Daoy (cell line): Measurements from ENCODE around the gene PLA2G2C. TPM values are rescaled to one million over a fixed set of nuclear protein-coding genes. Genes with fewer than 3 reads are reported as not detected.
A peak's percentile ranks its signal among the peaks of the same experiment; 100 is the strongest.

Experiments used
- DNase-seq: peaks from one replicate; pipeline ENCODE4 v3.0.0-alpha.2; 2015; ENCODE audit warnings: low read depth
- total RNA-seq: library from RNA; depleted of rRNA; stranded (reverse); fragments of >200 nt; shearing (Covaris generic); gene quantifications from 2 replicates; pipeline ENCODE4 v1.2.3, GENCODE V29; 2014

PLA2G2C gene
- total RNA-seq, 1 experiment from 2014 or later, result not detected

- DNase-seq, result no peak
Observed at GRCh38 chr1:20153000-20153418, 33.3 kb downstream of the PLA2G2C start.

DNA sequence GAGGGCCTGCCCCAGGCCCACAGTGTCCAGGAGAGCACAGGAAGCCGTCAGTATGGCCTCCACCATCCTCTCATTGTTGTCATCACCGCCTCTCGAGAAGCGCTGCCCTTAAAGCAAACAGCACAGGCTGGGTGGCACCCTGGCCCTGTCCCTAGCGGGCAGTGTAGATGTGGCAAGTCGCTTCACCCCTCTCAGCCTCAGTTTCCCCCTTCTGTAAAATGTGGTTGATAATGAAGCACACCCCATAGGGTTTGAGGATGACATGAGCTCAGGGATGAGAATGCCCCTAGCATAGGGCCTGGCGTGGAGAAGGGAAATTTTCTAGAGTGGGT lies 33.8 kb downstream of the PLA2G2C start:
- no peak for DNase-seq

DNA sequence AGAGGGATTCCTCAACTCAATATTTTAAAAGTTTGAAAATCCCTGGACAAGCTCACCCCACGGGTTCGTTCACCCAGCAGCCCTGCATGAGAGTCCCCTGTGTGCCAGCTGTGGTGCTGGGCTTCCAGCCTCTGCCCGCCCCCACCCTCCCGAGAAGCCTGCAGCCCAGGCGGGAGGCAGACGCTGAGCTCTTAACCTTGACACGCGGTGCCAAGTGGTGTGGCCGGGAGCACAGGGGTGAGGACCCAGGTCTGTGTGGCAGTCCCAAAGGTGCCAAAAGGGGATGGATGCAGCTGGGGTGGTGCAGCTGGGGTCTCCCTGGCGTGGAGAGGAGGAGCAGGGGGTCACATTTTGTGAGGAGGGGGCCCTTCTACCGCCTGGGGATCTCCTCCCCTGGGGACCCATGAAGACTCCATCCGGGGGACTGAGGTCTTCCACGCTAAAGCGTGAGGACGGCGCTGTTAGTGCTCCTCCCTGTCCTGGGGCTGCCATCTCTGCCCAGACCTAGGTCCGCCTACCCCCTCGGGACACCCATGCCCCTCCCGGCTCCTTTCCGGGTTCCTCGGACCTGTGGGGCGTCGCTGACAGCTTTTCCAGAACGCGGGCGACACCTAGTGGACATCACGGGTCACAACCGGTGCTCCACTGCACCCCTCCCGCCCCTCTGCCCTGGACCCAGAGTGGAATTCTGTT lies 34.3 kb downstream of the PLA2G2C start:
- DNase-seq, result peak; percentile 86

DNA sequence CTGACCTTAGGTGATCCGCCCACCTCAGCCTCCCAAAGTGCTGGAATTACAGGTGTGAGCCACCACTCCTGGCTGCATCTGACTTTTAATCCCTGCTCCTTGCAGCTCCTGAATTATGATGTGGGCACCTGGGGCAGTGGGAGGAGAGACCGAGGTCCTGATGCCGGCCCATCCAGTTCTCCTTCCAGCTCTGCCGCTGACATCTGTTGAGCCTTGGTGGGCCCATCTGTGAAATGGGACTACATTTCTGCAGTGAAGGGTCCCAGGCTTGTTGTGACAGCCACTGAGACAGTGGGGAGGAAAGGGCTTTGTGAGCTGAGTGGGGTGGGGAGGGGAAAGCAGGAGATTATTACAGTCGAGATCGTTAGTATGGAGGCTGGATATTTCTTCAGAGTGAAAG lies 35.3 kb downstream of the PLA2G2C start:
- DNase-seq, result no peak

GRCh38 chr1:20150326-20150705 lies 36.0 kb downstream of the PLA2G2C start:
- DNase-seq, result no peak

DNA sequence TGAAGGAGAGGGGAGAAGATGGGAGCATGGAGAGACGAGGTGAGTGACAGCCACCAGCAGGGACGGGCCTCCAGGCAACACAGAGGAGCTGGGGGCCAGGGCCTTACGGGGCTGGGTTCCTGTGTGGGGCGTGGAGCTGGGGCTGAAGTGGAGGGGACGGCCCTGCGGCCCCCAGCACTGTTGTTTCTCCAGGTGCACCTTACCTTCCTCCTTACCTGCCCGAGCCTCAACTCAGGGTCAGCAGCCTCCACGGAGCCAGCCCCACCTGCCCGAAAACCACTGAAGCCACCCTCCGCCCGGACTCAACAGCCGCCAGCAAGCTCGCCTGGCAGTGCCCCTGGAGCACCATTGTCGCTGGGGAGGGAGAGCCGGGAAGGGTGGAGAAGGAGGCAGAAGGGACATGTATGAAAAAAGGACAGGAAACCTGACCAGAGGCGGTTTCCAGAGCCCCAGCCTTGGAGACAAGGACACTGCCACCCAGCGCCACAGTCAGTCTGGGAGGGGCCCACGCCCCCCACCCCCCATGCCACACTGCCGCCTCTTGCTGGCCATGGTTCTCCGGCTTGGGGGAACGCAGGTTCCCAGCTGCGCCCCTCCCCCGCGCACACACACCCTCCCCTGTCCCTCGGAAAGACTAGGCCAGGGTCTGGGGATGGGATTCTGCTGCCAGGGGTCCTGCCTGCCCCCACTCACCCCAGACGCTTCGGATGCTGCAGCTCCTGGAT lies 36.6 kb downstream of the PLA2G2C start:
- DNase-seq, result no peak

- DNase-seq, result no peak
Observed at GRCh38 chr1:20148571-20149500, 37.5 kb downstream of the PLA2G2C start.

DNA sequence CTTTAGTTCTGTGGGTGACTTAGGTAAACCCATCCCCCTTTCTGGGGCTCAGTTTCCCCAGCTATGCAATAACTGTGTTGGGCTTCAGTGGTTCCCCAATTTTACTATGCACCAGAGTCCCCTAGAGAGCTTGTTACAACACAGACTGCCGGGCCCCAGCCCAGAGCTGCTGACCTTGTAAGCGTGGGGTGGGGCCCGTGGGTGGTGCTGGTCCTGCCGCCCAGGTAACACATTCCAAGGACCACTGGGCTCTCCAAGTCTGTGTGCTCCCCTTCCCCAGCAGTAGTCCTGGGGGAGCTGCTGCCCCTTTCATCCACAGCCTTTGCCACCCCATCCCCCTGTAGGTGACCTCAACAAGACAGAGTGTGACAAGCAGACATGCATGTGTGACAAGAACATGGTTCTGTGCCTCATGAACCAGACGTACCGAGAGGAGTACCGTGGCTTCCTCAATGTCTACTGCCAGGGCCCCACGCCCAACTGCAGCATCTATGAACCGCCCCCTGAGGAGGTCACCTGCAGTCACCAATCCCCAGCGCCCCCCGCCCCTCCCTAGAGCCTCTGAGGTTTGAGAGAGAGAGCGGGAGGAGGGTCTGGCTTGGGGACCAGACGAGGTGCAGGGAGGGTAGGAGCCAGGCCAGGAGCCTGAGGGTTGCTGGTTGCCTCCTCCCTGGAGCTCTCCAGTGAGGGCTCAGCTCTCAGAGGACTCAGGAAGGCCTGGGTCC lies 38.3 kb downstream of the PLA2G2C start:
- no peak for DNase-seq

DNA sequence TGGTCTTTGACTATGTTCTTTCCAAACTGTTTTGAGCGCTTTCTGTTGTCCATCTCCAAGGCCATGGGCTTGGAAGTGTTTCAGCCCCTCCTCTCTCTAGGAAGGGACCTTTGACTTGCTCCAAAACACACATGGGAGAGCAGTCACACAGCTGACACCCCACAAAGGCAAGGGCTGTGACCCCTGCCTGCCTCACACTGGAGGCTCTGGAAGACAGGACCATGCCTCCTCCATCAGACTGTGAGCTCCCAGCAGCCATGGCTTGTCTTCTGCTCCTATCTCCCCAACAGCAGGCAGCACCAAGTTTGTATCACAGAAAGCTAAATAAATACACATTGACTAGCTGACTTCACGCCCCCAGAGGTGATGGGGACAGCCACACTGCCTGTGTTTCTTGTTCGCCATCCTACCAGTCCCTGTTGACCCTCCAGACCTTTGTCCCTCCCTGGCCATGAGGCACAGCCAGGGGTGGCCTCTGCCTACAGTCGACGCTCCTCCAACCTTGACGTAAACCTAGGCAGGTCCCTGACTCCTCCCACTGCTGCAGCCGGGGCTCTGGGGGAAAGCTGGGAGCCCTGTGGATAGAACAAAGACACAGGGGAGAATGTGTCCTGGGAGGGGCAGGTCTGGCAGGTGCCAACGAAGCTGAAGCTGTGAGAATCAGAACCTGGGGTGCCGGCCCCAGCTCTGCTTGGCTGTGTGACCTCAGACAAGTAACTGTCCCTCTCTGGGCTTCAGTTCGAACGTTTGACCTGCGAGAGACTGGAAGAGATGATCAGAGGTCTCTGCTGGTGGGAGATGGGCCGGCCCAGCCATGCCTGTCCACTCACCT lies 42.4 kb downstream of the PLA2G2C start:
- DNase-seq, result no peak

DNA sequence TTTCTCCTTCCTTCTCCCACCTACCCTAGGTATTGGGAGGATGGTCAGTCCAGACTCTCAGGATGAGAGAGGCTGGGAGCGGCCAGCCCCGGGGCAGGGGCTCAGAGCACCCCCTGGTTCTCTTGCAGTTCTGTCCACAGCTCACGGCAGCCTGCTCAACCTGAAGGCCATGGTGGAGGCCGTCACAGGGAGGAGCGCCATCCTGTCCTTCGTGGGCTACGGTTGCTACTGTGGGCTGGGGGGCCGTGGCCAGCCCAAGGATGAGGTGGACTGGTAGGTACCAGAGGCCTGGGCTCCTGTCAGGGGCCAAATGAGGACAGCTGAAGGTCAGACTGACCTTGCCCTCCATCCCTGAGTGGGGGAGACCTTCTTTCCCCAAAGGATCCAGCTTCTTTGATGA lies 43.0 kb downstream of the PLA2G2C start:
- DNase-seq, result no peak

DNA sequence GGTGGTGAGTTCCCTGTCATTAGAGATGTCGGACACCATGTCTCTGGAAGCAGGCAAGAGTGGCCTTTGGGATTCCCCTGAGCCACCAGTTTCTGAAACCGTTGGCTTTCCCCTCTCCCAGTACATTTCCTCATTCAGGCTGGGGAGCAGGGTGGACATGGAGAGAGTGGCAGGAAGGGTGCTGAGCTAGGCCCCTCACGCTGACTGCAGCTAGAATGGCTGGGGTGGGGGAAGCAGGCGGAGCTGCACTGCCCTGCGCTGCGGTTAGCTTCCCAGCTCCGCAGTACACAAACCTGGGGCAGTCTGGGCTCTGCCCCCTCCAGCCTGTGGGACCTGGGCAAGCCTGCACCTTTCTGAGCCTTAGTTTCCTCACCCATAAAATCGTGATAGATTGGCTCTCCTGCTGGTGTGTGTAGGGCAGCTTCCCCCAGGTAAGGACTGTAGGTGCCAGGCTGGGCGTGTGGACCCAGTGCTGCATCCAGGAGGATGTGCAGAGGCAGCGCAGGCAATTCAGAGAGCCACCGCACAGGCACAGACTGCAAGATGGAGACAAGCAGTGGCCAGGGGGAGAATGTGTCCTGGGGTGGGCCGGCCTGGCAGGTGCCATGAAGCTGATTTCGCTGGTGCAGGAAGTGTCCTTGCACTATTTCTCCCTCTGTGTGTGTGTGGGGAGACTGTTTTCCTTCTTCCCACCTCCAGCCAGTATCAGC lies 44.2 kb downstream of the PLA2G2C start:
- no peak for DNase-seq

DNA sequence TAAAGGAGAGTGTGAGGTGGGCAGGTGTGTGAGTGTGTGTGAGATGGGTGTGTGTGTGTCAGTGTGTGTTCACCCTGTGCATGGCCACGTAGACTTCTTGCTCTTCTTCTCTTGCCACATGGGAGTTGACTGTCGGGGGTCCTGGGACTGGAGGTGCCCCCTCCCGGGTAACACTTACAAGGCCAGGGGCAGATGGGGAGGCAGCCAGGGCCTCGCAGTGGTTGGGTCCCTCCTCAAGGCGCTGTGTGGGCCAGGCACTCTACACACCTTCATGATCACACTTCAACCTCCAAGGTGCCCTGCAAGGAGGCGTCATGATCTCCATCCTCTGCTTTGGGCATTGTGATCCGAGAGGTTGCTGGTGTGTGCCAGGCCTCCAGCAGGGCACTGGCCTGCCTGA lies 44.9 kb downstream of the PLA2G2C start:
- no peak for DNase-seq

- DNase-seq, result no peak
Observed at GRCh38 chr1:20141001-20141400, 45.3 kb downstream of the PLA2G2C start.

DNA sequence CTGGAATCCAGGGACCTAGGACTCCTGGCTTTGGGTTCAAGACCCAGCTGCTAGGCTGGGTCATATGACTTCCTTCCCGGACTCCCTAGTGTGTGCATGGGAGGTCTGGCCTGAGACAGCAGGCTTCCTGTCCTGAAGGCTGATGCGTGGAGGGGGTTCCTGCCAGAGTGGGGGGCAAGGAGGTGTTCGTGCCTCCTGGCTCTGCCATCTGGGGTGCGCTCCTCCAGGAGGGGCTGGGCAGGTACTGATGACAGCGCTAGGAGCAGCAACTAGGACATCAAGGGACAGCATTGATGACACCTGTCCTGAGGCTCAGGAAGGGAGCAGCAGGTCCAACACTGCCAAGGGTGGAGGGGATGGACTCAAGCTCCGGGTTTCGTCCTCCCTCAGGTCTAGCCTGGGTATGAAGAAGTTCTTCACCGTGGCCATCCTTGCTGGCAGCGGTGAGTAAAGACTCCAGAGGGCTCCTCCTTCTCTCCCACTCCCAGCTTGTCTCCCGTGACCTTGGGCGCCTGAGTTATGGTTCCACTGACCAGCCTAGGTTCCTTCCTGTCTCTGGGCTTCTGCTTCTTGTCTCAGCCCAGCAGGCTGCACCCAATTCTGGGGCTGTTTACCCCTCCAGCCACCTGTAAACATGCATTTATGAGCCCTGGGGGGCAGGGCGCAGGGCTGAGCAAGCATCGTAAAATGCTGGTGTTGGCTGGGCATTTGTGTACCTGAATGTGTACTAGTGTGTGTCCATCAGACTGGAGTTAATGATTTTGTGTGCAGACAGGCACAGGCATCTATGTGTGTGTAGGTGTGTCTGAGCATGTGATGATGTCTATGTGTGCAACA lies 46.3 kb downstream of the PLA2G2C start:
- DNase-seq, result no peak

- no peak for DNase-seq
Observed at GRCh38 chr1:20138961-20139550, 47.3 kb downstream of the PLA2G2C start, which contains the start of gene PLA2G2F. PLA2G2F (plus strand) TSS chr1:20139323; CDS start chr1:20139428, 105 bp downstream.

GRCh38 chr1:20138346-20138745 lies 48.0 kb downstream of the PLA2G2C start:
- no peak for DNase-seq

DNA sequence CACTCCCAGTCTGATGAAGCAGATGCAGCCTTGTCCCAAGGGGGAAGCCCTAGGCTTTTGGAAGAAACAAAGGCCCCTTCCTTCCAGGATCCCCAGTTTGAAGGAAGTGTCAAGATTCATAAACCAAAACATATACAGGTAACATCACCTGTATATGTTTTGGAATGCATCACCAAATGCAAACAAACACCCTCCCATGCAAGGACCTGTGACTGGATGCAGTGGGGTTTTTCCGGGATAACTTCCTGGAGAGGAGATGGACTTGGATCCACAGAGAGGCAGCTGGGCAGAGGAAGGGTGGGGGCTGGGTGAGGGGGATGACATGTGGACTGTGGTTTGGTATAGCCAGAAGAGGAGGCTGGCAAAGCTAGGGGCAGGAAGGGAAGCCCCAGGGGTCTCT lies 48.7 kb downstream of the PLA2G2C start:
- no peak for DNase-seq

GRCh38 chr1:20137055-20137454 lies 49.3 kb downstream of the PLA2G2C start:
- no peak for DNase-seq

- DNase-seq, result no peak
Observed at GRCh38 chr1:20136249-20136648, 50.1 kb downstream of the PLA2G2C start.
